ENCODE measurements around the gene CXCR5.

- TF ChIP-seq USF1 (IDR thresholded peaks at IDR 0.05) = no peak
- TF ChIP-seq RAD21 (IDR thresholded peaks at IDR 0.05; ENCODE audit: low read depth) = no peak
- TF ChIP-seq EP300 (IDR thresholded peaks at IDR 0.05; ENCODE audit: borderline replicate concordance) = no peak
- TF ChIP-seq MAX (IDR thresholded peaks at IDR 0.05) = no peak
- no peak for TF ChIP-seq FOXM1 (IDR thresholded peaks at IDR 0.05; ENCODE audit: borderline replicate concordance, low read depth)
- TF ChIP-seq TAF1 (IDR thresholded peaks at IDR 0.05; ENCODE audit: low read depth) = no peak
- no peak for TF ChIP-seq TEAD4 (IDR thresholded peaks at IDR 0.05)
- TF ChIP-seq YY1 (IDR thresholded peaks at IDR 0.05; ENCODE audit: low read depth) = no peak
- no peak for TF ChIP-seq NFIC (IDR thresholded peaks at IDR 0.05)
- TF ChIP-seq REST (IDR thresholded peaks at IDR 0.05; ENCODE audit: low read depth) = no peak
- no peak for TF ChIP-seq EGR1 (IDR thresholded peaks at IDR 0.05)
- no peak for TF ChIP-seq TCF12 (IDR thresholded peaks at IDR 0.05; ENCODE audit: low read depth)
Measured at GRCh38 chr11:118915941-118916841, 32.5 kb downstream of the CXCR5 start.

All from Ishikawa (cell line).